ENCODE results near the gene WWOX.

Gene WWOX

DNA sequence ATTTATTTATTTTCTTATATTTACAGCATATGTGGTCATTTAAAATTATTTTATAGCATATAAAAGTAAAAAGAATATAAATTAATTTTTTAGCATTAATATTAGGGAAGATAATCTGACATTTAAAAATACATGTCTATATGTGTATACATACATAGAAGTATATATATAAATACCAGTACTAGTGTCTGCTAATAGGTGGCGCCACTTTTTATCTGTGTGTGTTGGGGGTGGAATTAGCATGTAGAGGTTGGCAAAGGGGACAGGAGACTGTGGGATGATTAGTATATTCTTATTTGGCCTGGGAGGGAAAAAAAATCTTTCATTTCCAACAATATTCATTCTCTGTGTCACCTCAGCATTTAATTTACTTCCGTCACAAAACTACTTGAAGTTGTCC, 359.1 kb downstream of the WWOX start:
- H3K27ac ChIP-seq (ENCODE audit: insufficient read depth, low read length, poor library complexity, severe bottlenecking) = no peak overlapping the region
- no peaks in the 10 kb centered on the region for H3K9me3 ChIP-seq (ENCODE audit: control insufficient read depth, low read length)
- no peak for DNase-seq
- no peak overlapping the region for H3K4me3 ChIP-seq (ENCODE audit: insufficient read depth, low read depth, low read length, poor library complexity, severe bottlenecking)
- H3K27me3 ChIP-seq (replicated peaks; ENCODE audit: control insufficient read depth, insufficient read depth, low read length, poor library complexity, severe bottlenecking) = no peaks in the 10 kb centered on the region
- no peaks in the 10 kb centered on the region for H3K36me3 ChIP-seq (ENCODE audit: control insufficient read depth, insufficient read depth, low read length)
- H3K4me1 ChIP-seq (ENCODE audit: control insufficient read depth, insufficient read depth, low read length, poor library complexity, severe bottlenecking) = no peaks in the 10 kb centered on the region

DNA sequence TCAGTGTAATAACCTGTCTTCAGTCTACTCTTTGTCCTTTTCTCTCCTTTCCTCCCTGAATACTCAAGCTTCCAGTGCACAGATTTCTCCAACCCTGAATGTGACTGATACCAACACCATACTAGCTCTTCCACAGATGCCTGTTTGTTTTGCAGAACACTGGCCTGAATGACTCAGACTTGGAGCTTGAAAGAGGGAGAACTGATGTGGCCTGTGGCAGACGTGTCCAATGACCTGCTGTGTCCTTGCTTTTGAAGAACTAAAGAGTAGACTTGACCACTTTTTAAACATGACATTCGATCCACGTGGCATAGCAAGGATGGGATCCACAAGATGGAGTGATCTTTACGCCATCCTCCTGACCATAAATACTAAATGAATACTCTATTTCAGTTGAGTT, 361.0 kb downstream of the WWOX start:
- DNase-seq = no peak
- Histone ChIP-seq H3K9me3 (ENCODE audit: control insufficient read depth, low read length) (no peaks in the 10 kb centered on the region), H3K4me3 (ENCODE audit: insufficient read depth, low read depth, low read length, poor library complexity, severe bottlenecking) (no peak overlapping the region), H3K36me3 (ENCODE audit: control insufficient read depth, insufficient read depth, low read length) (no peaks in the 10 kb centered on the region), H3K27ac (ENCODE audit: insufficient read depth, low read length, poor library complexity, severe bottlenecking) (no peak overlapping the region), H3K4me1 (ENCODE audit: control insufficient read depth, insufficient read depth, low read length, poor library complexity, severe bottlenecking) (no peaks in the 10 kb centered on the region), H3K27me3 (replicated peaks; ENCODE audit: control insufficient read depth, insufficient read depth, low read length, poor library complexity, severe bottlenecking) (no peaks in the 10 kb centered on the region)

DNA sequence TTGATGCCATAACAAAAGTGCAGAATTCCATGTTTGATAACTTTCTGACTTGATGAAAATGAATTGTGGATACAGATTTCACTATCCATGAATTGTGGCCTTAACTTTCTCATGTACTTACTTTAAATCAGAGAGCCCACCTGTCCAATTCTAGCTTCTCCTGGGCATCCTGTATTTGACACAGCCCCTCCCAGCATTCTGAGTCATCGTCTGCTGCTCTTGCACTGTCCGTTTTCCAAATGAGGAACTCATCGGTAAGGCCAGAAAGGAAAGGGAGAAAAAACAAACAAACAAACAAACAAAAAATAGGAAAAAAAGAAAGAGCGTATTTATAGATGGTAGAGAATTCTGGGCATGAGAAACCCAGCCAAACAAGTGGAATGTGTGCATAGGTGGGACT, 361.6 kb downstream of the WWOX start:
- no peaks in the 10 kb centered on the region for H3K36me3 ChIP-seq (ENCODE audit: control insufficient read depth, insufficient read depth, low read length)
- H3K4me1 ChIP-seq (ENCODE audit: control insufficient read depth, insufficient read depth, low read length, poor library complexity, severe bottlenecking) = no peaks in the 10 kb centered on the region
- no peak overlapping the region for H3K27ac ChIP-seq (ENCODE audit: insufficient read depth, low read length, poor library complexity, severe bottlenecking)
- no peak overlapping the region for H3K4me3 ChIP-seq (ENCODE audit: insufficient read depth, low read depth, low read length, poor library complexity, severe bottlenecking)
- DNase-seq = no peak
- H3K9me3 ChIP-seq (ENCODE audit: control insufficient read depth, low read length) = no peaks in the 10 kb centered on the region
- H3K27me3 ChIP-seq (replicated peaks; ENCODE audit: control insufficient read depth, insufficient read depth, low read length, poor library complexity, severe bottlenecking) = no peaks in the 10 kb centered on the region

DNA sequence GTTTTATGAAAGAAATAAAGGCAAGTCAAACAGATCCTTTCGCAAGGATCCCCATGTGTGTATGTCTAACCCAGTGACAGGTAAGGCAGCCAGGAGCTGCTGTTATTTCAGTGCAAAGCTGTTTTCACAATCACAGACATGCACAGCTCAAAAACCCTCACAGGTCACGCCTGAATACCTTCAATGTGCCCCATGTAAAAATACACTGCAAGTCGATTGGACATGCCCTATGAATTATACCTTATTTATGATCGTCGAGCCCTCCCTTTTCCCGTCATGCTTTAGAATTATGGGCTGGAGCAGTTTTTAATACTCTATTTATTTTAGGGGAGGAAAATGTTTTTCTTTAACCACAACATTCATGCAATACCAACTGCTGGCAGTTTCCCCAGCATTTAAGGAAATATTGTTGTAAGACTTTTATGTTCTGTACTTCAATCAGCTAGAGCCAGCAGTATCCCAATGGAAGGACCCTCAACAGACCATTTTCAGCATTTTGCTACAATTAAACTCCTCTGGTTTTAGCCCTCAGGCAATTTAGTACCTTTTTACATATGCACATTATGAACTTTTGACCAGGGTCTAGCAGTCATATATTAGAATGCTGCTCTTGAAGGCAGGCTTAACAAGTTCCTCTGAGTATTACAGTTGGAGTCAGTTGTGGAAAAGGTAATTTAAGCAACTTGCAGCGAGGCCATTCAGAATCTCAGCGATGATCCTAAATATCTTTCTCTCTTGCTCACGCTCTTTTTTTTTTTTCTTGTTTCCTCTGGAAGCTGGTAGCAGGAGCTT, 362.2 kb downstream of the WWOX start:
- H3K27me3 ChIP-seq (replicated peaks; ENCODE audit: control insufficient read depth, insufficient read depth, low read length, poor library complexity, severe bottlenecking) = no peaks in the 10 kb centered on the region
- no peaks in the 10 kb centered on the region for H3K36me3 ChIP-seq (ENCODE audit: control insufficient read depth, insufficient read depth, low read length)
- H3K4me3 ChIP-seq (ENCODE audit: insufficient read depth, low read depth, low read length, poor library complexity, severe bottlenecking) = no peak overlapping the region
- DNase-seq = no peak
- no peaks in the 10 kb centered on the region for H3K9me3 ChIP-seq (ENCODE audit: control insufficient read depth, low read length)
- H3K4me1 ChIP-seq (ENCODE audit: control insufficient read depth, insufficient read depth, low read length, poor library complexity, severe bottlenecking) = no peaks in the 10 kb centered on the region
- H3K27ac ChIP-seq (ENCODE audit: insufficient read depth, low read length, poor library complexity, severe bottlenecking) = no peak overlapping the region

DNA sequence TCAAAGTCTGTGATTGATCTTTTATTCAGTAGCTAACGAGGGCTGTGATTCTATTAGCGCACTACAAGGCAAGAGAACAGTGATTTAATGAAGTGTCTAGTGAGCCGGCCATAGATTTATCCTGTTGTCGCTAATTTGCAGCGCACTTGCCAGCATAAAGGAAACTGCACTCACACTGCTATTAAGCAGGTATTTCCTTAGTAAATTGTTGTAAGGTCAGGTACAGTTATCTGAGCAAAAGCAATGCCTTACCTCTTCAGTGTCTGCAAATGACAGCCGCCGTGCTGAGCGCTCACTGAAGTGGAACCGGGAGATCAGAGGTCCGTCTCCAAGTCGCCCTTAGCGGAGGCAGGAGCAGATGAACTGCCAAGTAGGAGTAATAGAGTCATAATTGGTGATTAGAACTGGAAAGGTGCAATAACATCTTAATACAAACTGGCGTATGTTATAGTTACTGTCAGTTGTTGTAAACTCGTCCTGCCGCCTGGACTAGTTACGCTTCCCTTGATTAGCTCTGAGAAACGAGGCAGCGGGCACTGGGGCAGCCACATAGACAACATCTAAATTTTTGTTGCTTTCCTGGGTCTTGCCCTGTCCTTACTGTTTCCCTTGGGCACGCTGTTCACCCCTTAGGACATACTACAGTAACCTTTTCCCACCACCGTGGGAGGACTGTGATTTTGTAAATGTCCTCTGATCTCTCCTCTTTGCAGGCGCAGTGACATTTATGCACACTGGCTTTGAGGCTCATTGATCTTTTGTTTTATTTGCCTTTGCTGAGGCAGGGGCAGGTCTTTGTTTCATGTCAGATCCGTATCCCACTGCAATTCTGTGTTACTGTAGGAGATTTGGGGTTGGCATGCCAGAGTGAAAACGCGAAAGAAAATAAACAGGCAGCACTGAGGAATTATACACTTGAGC, 363.1 kb downstream of the WWOX start:
- Histone ChIP-seq H3K27me3 (replicated peaks; ENCODE audit: control insufficient read depth, insufficient read depth, low read length, poor library complexity, severe bottlenecking) (no peaks in the 10 kb centered on the region), H3K36me3 (ENCODE audit: control insufficient read depth, insufficient read depth, low read length) (no peaks in the 10 kb centered on the region), H3K4me3 (ENCODE audit: insufficient read depth, low read depth, low read length, poor library complexity, severe bottlenecking) (no peak overlapping the region), H3K27ac (ENCODE audit: insufficient read depth, low read length, poor library complexity, severe bottlenecking) (no peak overlapping the region), H3K9me3 (ENCODE audit: control insufficient read depth, low read length) (no peaks in the 10 kb centered on the region), H3K4me1 (ENCODE audit: control insufficient read depth, insufficient read depth, low read length, poor library complexity, severe bottlenecking) (no peaks in the 10 kb centered on the region)
- no peak for DNase-seq

DNA sequence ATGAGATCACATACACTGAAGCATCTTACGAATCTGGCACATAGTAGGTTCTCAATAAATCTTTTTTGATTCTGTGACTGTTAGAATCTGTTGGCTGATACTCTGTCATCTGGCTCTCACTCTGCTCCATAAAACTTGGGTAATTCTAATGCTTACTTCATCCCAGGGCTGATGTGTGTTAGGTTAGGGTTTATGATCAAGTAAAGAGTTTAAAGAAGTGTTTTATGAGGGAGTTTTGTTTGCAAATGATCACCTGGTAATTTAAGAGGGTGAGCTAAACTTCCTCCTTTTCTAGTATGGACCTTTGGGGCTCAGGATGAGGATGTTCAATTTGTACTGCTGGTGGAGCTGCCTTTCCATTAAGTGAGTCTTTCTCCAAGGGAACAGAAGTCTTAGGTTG, 364.1 kb downstream of the WWOX start:
- no peaks in the 10 kb centered on the region for H3K27me3 ChIP-seq (replicated peaks; ENCODE audit: control insufficient read depth, insufficient read depth, low read length, poor library complexity, severe bottlenecking)
- H3K4me1 ChIP-seq (ENCODE audit: control insufficient read depth, insufficient read depth, low read length, poor library complexity, severe bottlenecking) = no peaks in the 10 kb centered on the region
- no peaks in the 10 kb centered on the region for H3K36me3 ChIP-seq (ENCODE audit: control insufficient read depth, insufficient read depth, low read length)
- DNase-seq = no peak
- no peak overlapping the region for H3K27ac ChIP-seq (ENCODE audit: insufficient read depth, low read length, poor library complexity, severe bottlenecking)
- no peaks in the 10 kb centered on the region for H3K9me3 ChIP-seq (ENCODE audit: control insufficient read depth, low read length)
- no peak overlapping the region for H3K4me3 ChIP-seq (ENCODE audit: insufficient read depth, low read depth, low read length, poor library complexity, severe bottlenecking)

DNA sequence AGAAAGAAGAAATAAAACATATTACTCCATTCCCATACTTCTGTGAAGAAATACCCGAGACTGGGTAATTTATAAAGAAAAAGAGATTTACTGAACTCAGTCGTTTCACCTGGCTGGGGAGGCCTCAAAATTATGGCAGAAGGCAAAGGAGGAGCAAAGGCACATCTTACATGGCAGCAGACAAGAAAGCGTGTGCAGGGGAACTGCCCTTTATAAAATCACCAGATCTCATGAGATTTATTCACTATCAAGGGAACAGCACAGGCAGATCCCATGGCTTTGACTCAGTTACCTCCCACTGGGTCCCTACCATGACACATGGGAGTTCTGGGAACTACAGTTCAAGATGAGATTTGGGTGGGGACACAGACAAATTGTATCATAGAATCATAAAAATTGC, 365.4 kb downstream of the WWOX start:
- DNase-seq = no peak
- H3K27me3 ChIP-seq (replicated peaks; ENCODE audit: control insufficient read depth, insufficient read depth, low read length, poor library complexity, severe bottlenecking) = no peaks in the 10 kb centered on the region
- H3K9me3 ChIP-seq (ENCODE audit: control insufficient read depth, low read length) = no peaks in the 10 kb centered on the region
- H3K27ac ChIP-seq (ENCODE audit: insufficient read depth, low read length, poor library complexity, severe bottlenecking) = no peak overlapping the region
- no peaks in the 10 kb centered on the region for H3K4me1 ChIP-seq (ENCODE audit: control insufficient read depth, insufficient read depth, low read length, poor library complexity, severe bottlenecking)
- H3K36me3 ChIP-seq (ENCODE audit: control insufficient read depth, insufficient read depth, low read length) = no peaks in the 10 kb centered on the region
- H3K4me3 ChIP-seq (ENCODE audit: insufficient read depth, low read depth, low read length, poor library complexity, severe bottlenecking) = no peak overlapping the region

DNA sequence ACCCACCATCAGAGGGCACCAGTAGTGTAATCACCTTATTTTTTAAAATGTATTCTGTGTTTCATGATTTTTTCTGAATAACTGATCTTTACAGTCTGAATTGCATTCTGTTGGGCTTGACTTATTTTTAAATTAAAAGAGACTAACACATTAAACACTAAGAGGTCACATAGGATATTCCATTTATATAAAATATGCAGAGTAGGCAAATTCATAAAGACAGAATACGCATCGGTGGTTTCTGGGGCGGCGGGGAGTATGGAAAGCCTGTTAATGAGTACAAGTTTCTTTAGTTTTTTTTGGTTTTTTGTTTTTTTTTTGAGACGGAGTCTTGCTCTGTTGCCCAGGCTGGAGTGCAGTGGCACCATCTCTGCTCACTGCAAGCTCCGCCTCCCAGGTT, 366.3 kb downstream of the WWOX start:
- H3K27me3 ChIP-seq (replicated peaks; ENCODE audit: control insufficient read depth, insufficient read depth, low read length, poor library complexity, severe bottlenecking) = no peaks in the 10 kb centered on the region
- H3K36me3 ChIP-seq (ENCODE audit: control insufficient read depth, insufficient read depth, low read length) = no peaks in the 10 kb centered on the region
- H3K9me3 ChIP-seq (ENCODE audit: control insufficient read depth, low read length) = no peaks in the 10 kb centered on the region
- DNase-seq = no peak
- no peak overlapping the region for H3K27ac ChIP-seq (ENCODE audit: insufficient read depth, low read length, poor library complexity, severe bottlenecking)
- H3K4me1 ChIP-seq (ENCODE audit: control insufficient read depth, insufficient read depth, low read length, poor library complexity, severe bottlenecking) = no peaks in the 10 kb centered on the region
- no peak overlapping the region for H3K4me3 ChIP-seq (ENCODE audit: insufficient read depth, low read depth, low read length, poor library complexity, severe bottlenecking)

DNA sequence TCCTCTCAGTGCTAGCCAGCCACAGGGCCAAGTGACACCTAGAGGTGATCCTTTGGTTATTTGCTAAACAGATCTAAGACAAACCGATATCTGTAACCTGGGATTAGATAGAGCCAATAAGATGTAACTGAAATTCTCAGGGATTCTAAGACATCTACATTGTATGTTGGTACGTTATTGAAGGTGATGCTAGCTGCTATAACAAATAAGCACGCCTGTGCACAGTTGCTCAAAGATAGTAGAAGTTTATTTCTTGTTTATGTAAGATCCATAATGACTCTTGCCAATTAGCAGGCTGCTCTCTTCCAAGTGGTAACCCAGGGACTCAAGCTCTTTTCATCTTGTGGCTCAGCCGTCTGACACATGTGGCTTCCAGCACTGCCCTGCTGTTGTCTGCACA, 370.3 kb downstream of the WWOX start:
- no peaks in the 10 kb centered on the region for H3K4me1 ChIP-seq (ENCODE audit: control insufficient read depth, insufficient read depth, low read length, poor library complexity, severe bottlenecking)
- H3K27me3 ChIP-seq (replicated peaks; ENCODE audit: control insufficient read depth, insufficient read depth, low read length, poor library complexity, severe bottlenecking) = no peaks in the 10 kb centered on the region
- H3K9me3 ChIP-seq (ENCODE audit: control insufficient read depth, low read length) = no peaks in the 10 kb centered on the region
- DNase-seq = no peak
- no peaks in the 10 kb centered on the region for H3K36me3 ChIP-seq (ENCODE audit: control insufficient read depth, insufficient read depth, low read length)
- H3K27ac ChIP-seq (ENCODE audit: insufficient read depth, low read length, poor library complexity, severe bottlenecking) = no peak overlapping the region
- no peak overlapping the region for H3K4me3 ChIP-seq (ENCODE audit: insufficient read depth, low read depth, low read length, poor library complexity, severe bottlenecking)

DNA sequence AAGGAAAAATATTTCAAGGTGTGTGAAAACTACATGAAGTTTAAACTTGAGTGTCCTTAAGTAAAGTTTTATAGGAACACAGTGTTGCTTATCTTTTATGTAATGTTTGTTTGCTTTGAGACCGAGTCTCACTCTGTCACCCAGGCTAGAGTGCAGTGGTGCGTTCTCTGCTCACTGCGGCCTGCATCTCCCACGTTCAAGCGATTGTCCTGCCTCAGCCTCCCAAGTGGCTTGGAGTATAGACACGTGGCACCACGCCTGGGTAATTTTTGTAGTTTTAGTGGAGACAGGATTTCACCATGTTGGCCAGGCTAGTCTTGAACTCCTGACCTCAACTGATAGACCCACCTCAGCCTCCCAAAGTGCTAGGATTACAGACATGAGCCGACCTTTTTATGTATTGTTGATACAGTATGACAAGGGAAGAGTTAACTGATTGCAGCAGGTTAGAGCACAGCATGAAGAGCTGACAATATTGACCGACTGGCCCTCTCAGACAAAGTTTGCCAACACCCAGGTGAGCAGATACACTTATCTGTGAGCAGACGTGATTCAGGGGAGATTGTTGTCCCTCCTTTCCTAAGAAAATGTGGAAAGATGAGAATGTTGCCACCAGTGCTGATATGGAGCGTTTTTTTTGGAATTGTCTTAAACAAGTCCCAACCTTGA, 373.7 kb downstream of the WWOX start:
- Histone ChIP-seq H3K27me3 (replicated peaks; ENCODE audit: control insufficient read depth, insufficient read depth, low read length, poor library complexity, severe bottlenecking) (no peaks in the 10 kb centered on the region), H3K4me1 (ENCODE audit: control insufficient read depth, insufficient read depth, low read length, poor library complexity, severe bottlenecking) (no peaks in the 10 kb centered on the region), H3K27ac (ENCODE audit: insufficient read depth, low read length, poor library complexity, severe bottlenecking) (no peak overlapping the region), H3K36me3 (ENCODE audit: control insufficient read depth, insufficient read depth, low read length) (no peaks in the 10 kb centered on the region), H3K4me3 (ENCODE audit: insufficient read depth, low read depth, low read length, poor library complexity, severe bottlenecking) (no peak overlapping the region), H3K9me3 (ENCODE audit: control insufficient read depth, low read length) (no peaks in the 10 kb centered on the region)
- no peak for DNase-seq
